RPMI8226 (cell line): ENCODE data around the gene ADAD1.
"Not testable (repeated sequence)": the region's sequence is repeated elsewhere in the genome, so short reads cannot be mapped to it uniquely, and the experiment has no call there.

ENCODE experiments used
- DNase-seq: peaks from one replicate; pipeline ENCODE4 v3.0.0-alpha.2; 2015

Gene ADAD1

DNA sequence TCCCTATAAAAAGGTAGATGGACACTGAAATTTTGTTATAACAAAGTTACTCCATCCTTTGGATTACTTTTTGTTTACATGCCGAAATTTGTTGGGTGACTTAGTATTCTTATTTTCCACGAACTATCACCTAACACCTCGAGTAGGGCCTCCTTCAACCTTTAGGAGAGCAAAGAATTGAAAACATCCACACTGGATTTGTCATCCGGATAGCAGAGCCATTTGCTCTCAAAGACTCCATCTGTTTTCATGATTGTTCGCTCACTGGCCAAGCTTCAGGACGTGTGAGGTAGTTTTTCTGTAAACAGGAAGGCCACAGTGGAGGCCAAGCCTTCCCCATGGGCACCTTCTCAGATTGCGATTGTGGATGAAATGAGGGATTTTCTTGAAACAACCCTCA, at the start of gene ADAD1:
Gene ADAD1, plus strand, starts transcription at position 301 of the 400 bp plus-strand sequence. CDS start 1,059 bp downstream, outside the sequence.
- no peak for DNase-seq

DNA sequence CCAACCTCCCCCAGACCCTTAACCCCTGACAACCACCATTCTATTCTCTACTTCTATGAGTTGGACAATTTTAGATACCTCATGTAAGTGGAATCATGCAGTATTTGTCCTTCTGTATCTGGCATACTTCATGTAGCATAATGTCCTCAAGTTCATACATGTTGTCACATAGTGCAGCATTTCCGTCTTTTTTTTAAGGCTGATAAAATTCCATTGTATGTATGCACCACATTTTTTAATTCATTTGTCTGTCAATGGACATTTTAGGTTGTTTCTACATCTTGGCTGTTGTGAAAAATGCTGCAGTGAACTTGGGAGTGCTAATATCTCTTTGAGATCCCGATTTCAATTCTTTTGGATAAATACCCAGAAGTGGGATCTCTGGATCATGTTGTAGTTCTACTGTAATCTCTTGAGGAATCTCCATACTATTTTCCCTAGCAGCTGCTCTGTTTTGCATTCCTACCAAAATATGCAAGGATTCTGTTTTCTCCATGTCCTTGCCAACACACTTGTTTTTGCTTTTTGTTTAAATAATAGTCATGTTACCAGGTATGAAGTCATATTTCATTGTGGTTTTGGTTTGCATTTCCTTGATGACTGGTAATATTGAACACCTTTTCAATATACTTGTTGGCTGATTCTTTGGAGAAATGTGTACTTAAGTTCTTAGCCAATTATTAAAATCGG, 48.8 kb upstream of the ADAD1 start:
- DNase-seq: no peak

DNA sequence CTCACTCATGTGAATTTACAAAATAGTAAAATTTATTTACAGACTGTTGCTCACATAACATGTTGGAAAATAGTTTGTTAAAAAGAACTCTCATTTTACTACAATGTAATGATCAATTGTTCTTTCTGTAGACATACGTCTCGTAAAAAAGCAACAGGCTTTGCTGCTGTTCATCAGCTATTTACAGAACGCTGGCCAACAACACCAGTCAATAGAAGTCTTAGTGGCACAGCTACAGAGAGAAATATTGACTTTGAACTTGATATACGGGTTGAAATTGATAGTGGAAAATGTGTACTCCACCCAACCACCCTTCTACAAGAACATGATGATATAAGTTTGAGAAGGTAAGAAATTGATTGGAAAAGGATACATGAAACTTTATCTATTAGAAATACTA, 47.6 kb upstream of the ADAD1 start:
- DNase-seq: no peak

DNA sequence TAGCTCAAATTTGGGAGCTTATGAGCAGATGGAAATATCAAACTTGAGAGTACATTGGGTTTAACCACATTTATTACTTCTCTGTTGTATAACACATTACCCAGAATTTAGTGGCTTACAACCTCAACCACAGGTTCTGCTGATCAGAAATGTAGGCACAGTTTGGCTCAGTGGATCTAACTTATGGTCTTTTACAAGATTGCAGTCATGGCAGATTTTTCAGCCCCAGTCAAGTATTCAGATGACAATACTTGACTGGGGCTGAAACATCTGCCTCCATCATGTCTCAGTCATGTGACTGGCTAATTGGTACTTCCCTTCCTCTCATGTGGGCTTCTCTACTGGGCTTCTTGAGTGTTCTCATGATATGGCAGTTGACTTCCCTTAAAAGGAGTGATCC, 44.0 kb upstream of the ADAD1 start:
- no peak for DNase-seq

DNA sequence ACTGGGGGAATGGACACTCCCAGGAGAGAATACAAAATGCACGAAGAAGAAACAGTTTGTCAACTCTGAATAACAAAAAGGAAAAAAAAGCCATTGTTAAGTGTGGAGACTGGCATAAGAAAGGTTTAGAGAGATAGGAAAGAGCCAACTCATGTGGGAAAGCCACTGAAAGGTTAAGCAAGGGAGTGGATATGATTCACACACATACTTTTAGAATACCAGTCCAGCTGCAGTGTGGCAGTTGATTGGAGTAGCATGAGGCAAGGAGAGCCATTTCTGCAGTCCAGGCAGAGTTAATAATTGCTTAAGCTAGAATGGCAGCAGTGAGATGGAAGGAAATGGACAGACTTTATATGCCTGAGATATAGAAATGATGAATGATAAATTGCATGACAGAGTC, 36.9 kb upstream of the ADAD1 start:
- DNase-seq: no peak

DNA sequence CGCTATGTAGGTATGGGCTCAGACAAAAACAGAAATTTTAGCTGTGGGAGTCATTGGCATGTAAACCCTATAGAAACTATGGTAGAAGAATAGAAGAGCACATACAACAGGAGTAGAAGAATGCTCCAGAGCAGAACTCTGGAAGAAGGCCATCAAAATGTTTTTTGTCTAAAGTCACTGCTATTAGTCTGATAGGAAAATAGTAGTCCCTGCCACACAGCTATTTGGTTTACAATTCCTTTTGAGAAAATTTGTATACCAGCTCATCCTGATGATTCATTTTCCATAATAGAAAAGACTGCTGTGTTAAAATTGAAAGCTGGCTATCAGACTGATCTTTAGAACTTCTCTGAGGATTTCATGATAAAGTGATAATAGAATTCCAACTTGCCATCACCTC, 32.8 kb upstream of the ADAD1 start:
- DNase-seq: no peak

DNA sequence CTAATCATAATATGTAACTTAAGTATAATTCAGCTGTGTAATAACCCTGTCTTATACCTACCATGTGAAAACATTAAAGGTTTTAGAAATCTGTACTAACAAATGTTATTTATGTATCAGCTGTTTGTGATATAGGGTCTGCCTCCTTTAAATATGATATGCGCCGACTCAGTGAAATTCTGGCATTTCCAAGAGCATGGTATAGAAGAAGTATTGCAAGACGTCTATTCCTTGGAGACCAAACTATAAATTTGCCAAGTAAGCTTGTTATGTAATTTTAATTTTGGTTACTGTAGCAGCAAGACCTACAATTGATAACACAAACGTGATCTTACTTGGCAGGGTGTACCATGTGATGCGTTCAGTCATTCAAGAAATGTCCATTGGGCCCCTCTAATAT, 32.3 kb upstream of the ADAD1 start:
- no peak for DNase-seq

DNA sequence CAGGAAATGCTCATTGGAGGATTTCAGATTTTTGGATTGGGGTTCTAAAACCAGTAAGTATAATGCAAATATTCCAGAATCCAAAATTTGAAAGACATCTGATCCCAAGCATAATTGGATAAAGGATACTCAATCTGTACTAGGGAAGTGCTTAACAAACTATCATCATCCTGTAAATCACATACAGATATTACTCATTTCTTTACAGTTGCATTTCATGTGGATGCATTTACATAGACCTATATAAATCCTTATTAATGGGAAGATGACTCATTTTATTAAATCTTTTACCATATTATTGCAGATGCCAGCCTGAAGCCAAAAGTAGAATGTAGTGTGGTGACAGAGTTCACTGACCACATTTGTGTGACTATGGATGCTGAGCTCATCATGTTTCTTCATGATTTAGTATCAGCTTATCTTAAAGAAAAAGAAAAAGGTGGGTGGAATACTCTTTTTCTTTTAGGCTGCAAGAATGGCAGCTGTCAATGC, 22.4 kb upstream of the ADAD1 start:
- DNase-seq: no peak

DNA sequence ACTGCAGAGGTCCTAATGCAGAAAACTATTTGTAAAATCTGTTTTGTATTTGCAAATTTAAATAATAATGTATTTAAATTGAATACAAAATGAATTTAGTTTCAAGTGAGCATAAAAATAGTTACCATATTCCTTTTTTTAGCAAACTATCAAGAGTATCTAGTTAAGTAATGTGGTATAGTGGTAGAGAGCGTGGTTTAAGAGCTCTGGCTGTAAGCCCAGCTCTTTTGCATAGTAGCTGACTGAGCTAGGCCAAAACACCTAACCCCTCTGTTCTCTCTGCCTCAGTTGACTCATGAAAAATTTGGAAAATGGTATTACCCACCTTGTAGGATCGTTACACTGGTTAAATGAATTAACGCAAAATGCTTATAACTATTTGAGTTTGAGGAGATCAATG, 18.1 kb upstream of the ADAD1 start:
- DNase-seq: no peak

DNA sequence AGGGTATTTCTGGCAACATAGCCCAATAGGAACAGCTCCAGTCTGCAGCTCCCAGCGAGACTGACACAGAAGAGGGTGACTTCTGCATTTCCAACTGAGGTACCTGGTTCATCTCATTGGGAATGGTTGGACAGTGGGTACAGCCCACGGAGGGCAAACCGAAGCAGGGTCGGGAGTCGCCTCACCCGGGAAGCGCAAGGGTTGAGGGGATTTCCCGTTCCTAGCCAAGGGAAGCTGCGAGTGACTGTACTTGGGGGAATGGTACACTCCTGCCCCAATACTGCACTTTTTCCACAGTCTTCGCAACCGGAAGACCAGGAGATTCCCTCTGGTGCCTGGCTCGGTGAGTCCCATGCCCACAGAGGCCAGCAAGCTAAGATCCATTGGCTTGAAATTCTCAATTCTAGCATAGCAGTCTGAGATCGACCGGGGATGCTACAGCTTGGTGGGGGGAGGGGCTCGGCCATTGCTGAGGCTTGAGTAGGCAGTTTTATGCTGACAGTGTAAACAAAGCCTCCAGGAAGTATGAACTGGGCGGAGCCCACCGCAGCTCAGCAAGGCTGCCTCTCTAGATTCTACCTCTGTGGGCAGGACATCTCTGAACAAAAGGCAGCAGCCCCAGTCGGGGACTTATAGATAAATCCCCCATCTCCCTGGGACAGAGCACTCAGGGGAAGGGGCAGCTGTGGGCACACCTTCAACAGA, 14.0 kb upstream of the ADAD1 start:
- DNase-seq: peak; percentile 11

DNA sequence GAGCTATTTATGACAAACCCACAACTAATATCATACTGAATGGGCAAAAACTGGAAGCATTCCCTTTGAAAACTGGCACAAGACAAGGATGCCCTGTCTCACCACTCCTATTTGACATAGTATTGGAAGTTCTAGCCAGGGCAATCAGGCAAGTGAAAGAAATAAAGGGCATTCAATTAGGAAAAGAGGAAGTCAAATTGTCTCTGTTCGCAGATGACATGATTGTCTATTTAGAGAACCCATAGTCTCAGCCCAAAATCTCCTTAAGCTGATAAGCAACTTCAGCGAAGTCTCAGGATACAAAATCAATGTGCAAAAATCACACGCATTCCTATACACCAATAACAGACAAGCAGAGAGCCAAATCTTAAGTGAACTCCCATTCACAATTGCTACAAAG, 10.0 kb upstream of the ADAD1 start:
- DNase-seq: not testable (repeated sequence)

DNA sequence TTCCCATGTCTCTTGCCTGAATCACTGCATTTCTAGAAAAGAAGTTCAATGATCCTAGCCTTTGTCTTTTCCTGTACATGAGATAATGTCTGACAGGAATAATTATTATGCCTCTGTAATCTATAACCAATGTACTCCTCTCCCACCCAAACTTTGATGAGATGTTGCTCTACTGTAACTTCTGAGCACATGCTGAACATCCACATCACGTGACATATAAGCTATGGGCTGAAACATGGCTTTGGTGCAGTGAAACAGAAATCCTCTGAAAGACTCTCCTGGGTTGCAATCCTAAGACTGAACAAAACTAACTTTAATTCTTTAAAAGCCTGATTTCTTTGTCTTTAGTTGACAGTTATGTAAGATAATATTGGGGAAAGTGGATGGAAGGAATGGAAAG, 1.5 kb upstream of the ADAD1 start:
- no peak for DNase-seq

DNA sequence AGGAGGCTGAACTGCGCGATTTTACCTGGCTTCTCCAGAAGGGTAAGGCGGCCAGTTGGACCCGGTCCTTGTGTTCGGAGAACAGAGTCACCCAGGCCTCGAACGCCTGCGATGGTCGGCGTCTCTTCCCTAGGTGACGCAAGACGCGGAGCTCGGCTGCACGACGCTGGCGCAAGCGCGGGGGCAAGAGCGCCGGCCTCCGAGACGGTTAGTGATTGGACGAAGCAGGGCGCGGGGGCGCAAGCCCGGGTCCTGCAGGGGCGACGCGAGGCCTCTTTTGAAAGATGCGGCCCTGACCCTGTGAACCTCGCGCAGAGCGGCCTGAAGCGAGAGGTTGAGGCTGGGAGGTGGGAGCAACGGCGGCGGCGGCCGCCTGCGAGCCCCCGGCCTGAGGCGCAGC, 428 bp downstream of the ADAD1 start:
- DNase-seq: no peak

DNA sequence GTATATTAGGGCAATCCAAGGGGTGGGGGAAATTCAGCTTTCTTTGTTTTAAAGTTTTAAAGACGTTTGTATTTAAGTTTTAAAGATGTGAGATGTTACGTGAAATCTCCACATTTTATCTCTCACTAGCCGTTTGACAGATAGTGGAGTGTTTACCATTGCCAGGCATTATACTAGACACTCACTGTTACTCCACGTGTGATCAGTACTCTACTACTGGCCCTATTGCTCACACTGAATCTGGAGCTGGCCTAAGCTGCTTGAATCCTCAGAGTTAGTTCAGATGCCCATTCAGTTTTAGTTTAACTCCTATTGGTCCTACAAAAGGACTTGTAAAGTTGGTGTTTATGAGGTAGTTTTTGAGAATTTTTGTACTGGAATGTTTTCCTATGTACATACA, 4.5 kb downstream of the ADAD1 start:
- no peak for DNase-seq

DNA sequence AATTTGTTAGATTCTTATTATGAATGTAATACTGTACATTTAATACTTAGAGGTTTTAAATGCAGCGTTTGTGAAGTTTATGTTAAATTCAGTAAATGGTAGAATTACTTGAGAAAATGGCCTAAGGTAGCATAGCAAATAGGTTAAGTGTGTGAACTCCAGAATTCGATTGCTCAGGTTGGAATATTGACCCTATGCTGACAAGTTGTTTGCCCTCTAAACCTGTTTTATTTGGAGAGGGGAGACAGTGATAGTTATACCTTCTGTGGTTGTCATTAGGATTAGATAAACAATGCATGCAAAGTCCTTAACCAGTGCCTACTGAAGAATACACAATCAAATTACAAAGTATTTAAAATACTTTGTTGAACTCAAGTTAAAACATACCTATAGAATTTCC, 5.4 kb downstream of the ADAD1 start:
- DNase-seq: no peak

DNA sequence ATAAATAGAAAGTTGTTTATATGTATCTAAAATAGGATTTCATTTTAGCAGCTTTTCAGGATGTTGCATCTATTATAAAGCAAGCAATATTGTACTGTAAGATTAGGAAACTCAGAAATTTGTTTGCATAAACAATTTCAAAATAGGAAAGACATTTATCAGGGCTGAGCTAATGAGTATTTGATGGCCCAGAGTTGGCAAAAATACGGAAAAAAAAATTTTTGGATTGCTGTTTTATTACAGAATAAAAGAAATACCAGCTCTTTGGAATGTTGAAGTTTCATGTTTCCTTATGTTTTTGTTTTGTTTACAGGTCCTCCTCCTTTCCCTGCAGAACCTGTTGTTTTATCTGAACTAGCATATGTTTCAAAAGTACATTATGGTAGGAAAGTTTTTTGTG, 14.5 kb downstream of the ADAD1 start:
- no peak for DNase-seq

DNA sequence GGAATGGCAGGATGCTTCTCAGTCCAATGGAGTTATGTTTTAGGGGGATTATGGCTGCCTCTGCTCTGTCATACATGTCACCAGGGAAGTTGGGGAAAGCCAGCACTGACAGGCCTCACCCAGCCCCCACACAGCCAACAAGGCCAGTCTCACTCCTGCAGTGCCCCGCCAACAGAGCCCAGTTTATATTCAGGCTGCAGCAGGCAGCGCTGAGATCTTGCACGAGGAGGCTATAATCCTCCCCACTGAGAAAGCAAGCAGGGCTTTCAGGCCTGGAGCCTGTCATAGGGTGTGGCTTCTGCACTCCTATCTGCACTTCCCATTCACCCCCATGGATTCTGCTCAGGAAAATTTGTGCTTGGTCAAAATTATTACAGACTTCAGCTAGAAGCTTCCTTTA, 25.1 kb downstream of the ADAD1 start:
- no peak for DNase-seq

DNA sequence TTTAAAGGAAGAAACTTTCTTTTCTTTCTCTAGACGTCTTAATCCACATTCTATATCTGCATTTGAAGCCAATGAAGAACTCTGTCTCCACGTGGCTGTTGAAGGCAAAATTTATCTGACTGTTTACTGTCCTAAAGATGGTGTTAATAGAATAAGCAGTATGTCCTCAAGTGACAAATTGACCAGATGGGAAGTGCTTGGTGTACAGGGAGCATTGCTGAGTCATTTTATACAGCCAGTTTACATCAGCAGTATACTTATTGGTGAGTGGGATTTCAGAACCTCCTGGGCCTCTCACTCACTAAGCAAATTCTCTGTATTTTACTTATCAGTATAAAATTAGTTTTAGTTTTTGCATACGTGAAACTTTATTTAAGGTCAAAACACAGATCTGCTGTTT, 33.7 kb downstream of the ADAD1 start:
- DNase-seq: no peak

DNA sequence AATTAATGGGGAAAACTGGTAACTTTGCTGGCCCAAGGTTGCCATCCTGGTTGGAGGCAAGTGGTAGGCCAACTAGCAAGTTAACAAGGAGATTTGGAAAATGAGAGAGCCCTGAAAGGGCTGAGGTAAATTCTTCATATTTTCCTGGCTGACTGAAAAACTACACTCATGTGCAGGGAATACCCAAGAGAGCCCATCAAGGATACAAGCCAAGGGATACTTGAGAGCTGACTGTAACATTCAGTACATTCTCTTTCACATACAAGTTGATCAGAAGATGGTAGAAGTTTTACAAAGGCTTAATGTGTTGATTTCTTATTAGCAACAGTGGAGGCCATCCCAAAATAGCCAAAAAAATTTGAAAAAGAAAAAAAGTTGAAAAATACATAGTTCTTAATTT, 44.4 kb downstream of the ADAD1 start:
- DNase-seq: no peak

DNA sequence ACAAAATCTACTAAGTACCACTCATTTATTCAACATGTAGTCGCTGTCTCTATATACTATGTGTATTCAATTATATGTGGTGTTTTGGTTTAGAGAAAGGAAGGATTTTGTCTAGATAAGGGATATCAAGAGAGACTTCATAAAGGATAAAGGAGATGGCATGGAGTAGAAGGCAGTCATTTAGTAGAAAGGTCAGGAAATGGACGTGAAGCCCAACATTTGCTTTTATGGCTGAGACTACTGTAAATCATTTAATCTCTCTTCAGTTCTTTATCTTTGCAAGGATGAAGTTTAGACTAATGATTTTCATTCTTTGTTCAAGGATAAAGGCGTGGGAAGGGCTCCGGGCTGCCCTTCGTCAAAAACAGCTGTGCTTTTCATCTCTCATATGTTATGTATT, 52.5 kb downstream of the ADAD1 start:
- no peak for DNase-seq

DNA sequence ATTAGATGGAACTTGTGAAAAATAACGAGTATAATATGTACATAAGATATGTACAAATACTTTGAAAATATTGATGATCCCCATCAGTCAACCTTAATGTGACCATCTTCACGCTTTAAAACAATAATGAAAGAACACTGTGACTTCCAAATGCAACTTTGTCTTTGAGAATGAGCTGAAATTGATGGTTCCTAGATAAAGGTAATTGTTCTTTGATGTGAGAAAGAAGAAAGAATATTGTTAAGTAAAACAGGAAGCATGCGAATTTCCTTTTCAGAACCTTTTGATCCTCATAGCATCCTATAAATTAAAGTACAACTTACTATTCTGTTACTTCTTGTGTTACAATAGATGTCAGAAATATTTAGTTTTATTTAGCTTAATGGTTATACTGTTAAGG, 55.5 kb downstream of the ADAD1 start:
- DNase-seq: no peak

DNA sequence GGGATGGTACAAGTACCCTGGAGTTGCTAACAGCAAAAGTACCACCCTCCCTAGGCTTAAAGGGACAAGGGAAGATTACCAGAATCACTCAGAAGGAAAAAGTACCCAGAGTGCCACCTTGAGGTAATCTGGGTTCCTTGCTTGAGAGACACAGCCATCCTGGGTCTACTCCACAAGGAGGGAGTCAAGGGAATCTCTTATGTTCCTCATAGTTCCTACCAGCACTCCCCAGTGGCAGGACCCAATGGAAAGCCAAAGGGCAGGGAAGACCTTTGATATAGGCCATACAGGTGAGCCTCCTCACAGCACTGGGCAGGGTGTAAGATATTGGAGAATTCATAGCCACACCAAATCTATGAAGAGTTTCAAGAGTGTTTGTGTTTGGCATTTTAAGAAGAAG, 72.0 kb downstream of the ADAD1 start:
- peak; percentile 3 for DNase-seq

DNA sequence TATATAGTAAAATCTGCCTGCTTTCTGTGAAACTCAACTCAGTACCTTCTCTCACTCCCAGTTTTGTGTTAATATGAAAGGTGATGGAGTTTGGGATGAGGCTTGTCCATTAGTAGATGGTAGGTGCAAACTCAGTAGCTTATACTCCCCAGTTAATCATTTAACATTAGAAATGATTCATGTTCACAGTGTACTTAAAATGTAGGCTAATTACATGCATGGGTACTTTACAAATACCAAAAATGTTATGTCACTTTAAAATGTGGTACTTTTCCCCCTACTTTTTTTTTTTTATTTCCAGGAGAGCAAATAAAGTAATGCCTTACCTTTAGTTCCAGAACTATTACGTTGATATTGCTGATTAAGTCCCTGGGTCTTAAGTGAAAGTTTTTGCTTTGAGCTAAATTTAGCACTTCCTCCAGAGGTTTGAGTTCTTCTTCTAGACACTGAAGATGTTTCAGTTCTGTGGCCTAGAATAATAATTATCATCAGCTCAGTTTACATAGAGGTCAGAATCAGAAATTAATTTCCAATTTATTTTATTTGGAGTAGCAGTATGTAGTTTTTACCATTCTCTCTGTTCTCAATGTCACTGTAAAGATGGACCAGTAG, 74.7 kb downstream of the ADAD1 start:
- no peak for DNase-seq
